Common myeloid progenitor, CD34-positive (primary cell): Measurements from ENCODE around the gene KIAA1549.

Experiments used
- CTCF ChIA-PET: fragments of 350-600 bp; sonication (Branson Sonifier 250); formaldehyde crosslinking; loops from one replicate; lab custom pipeline; 2021; ENCODE audit warnings: antibody characterized with exemption; lab: Charles Lee
- POLR2A ChIA-PET: fragments of 350-600 bp; sonication (Branson Sonifier 250); formaldehyde crosslinking; loops from one replicate; lab custom pipeline; 2021; ENCODE audit warnings: antibody characterized with exemption; lab: Charles Lee
- DNase-seq, 3 donors: peaks; one replicate each; pipeline versions ENCODE4 v3.0.0 to v3.0.0-alpha.2; 2013
- H3K27ac ChIP-seq, 2 experiments: 1 replicate in 1 of 2; 2 replicates in 1 of 2; pipeline ENCODE4 v1.7.0; 2013; ENCODE audit warnings: inconsistent platforms in 2 of 2, low read length in 2 of 2, mild to moderate bottlenecking in 2 of 2, low read depth in 1 of 2, moderate library complexity in 1 of 2; ENCODE audit not compliant: severe bottlenecking in 2 of 2, insufficient read depth in 1 of 2, poor library complexity in 1 of 2
- H3K27me3 ChIP-seq, 5 experiments: replicated peaks in 2 of 5; 1 replicate in 3 of 5; 2 replicates in 2 of 5; pipeline versions ENCODE4 v1.6.1 to v1.7.0; 2013; ENCODE audit warnings: low read length in 4 of 5, mild to moderate bottlenecking in 2 of 5, moderate library complexity in 2 of 5, inconsistent platforms in 1 of 5; ENCODE audit not compliant: insufficient read depth in 5 of 5, control insufficient read depth in 4 of 5
- H3K36me3 ChIP-seq, 4 experiments: 1 replicate in 2 of 4; 2 replicates in 2 of 4; pipeline versions ENCODE4 v1.6.1 to v1.7.0; 2013; ENCODE audit warnings: low read length in 3 of 4, control low read depth in 1 of 4, mild to moderate bottlenecking in 1 of 4; ENCODE audit not compliant: control insufficient read depth in 4 of 4, insufficient read depth in 4 of 4
- H3K4me1 ChIP-seq, 4 experiments: 1 replicate in 3 of 4; 2 replicates in 1 of 4; pipeline versions ENCODE4 v1.6.1 to v1.7.1; 2013; ENCODE audit warnings: low read length in 3 of 4, mild to moderate bottlenecking in 3 of 4, control low read depth in 1 of 4, inconsistent platforms in 1 of 4, moderate library complexity in 1 of 4; ENCODE audit not compliant: control insufficient read depth in 4 of 4, insufficient read depth in 4 of 4; ENCODE audit errors: control extremely low read depth in 1 of 4
- H3K4me3 ChIP-seq, 7 experiments: 1 replicate in 4 of 7; 2 replicates in 3 of 7; pipeline versions ENCODE4 v1.5.1 to v1.7.0; 2013; ENCODE audit warnings: mild to moderate bottlenecking in 7 of 7, low read length in 6 of 7, moderate library complexity in 6 of 7, inconsistent platforms in 2 of 7, low read depth in 2 of 7, control low read depth in 1 of 7; ENCODE audit not compliant: insufficient read depth in 4 of 7, control insufficient read depth in 1 of 7; ENCODE audit errors: extremely low read depth in 1 of 7
- H3K9me3 ChIP-seq, 5 experiments: 1 replicate in 4 of 5; 2 replicates in 1 of 5; pipeline versions ENCODE4 v1.6.1 to v1.7.1; 2013; ENCODE audit warnings: low read length in 4 of 5, mild to moderate bottlenecking in 2 of 5, inconsistent platforms in 1 of 5, low read depth in 1 of 5, moderate library complexity in 1 of 5; ENCODE audit not compliant: control insufficient read depth in 4 of 5, insufficient read depth in 2 of 5; ENCODE audit errors: control extremely low read depth in 1 of 5
- WGBS: methylation state at CpG from one replicate; pipeline ENCODE4 v1.1.5; 2013; ENCODE audit not compliant: insufficient coverage; 5-methylcytosine and 5-hydroxymethylcytosine counted together

The KIAA1549 gene

GRCh38 chr7:138880881-138881578 lies 100.2 kb downstream of the KIAA1549 start:
- no peak overlapping the region for H3K4me3 ChIP-seq
- H3K27ac ChIP-seq: no peak overlapping the region
- H3K36me3 ChIP-seq: peaks cover 11 to 22% (median 15%) of the 10 kb centered on the region in 4 experiments
- CTCF ChIA-PET: interaction anchor here (1.6 kb wide), 1 partner anchor 15 kb away, joined by 4 read pairs; no protein-coding TSS in a partner anchor
- H3K9me3 ChIP-seq: no peaks in the 10 kb centered on the region
- no peak for DNase-seq
- 98% methylated on average over 13 of the region's 13 CpGs for WGBS
- POLR2A ChIA-PET: no interaction called here
- no peaks in the 10 kb centered on the region for H3K27me3 ChIP-seq
- no peaks in the 10 kb centered on the region for H3K4me1 ChIP-seq

- no peaks in the 10 kb centered on the region for H3K27me3 ChIP-seq
- WGBS: 98% methylated on average over 10 of the region's 10 CpGs
- no peaks in the 10 kb centered on the region for H3K4me1 ChIP-seq
Measured at GRCh38 chr7:138879356-138879755, 101.8 kb downstream of the KIAA1549 start.

GRCh38 chr7:138878856-138879255 lies 102.3 kb downstream of the KIAA1549 start:
- no peak overlapping the region for H3K4me3 ChIP-seq
- POLR2A ChIA-PET: no interaction called here

More at GRCh38 chr7:138879356-138879755, 101.8 kb downstream of the KIAA1549 start:
- ChIA-PET POLR2A (no interaction called here), CTCF (interaction anchor here (1.6 kb wide), 1 partner anchor 16 kb away, joined by 4 read pairs; no protein-coding TSS in a partner anchor)
- peaks cover 9 to 22% (median 16%) of the 10 kb centered on the region in 4 experiments for H3K36me3 ChIP-seq
- H3K27ac ChIP-seq: no peak overlapping the region
- no peak overlapping the region for H3K4me3 ChIP-seq
- DNase-seq: no peak
- no peaks in the 10 kb centered on the region for H3K9me3 ChIP-seq

DNA sequence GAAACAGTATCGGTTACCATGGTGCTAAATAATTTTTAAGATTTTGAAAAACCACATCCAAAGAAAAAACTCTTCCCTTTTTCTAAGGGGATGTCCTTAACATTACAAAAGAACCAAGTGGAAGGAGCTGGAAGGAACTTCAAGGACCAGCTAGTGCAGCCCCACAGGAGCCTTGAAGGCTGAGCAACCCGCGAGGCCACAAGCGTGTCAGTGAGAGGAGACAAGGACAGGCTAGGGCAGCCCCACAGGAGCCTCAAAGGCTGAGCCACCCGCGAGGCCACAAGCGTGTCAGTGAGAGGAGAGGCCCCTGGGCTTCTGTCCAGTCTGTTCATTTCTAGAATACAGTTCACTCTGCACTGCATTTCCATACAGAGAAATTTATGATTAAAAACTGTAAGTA lies 103.1 kb downstream of the KIAA1549 start:
- no peak overlapping the region for H3K4me3 ChIP-seq
- no peaks in the 10 kb centered on the region for H3K4me1 ChIP-seq
- WGBS: 99% methylated on average over 6 of the region's 7 CpGs
- CTCF ChIA-PET: interaction anchor here (1.0 to 1.3 kb wide), 3 partner anchors 8 to 871 kb away, joined by 3 to 6 read pairs (median 3); no protein-coding TSS in a partner anchor
- no peaks in the 10 kb centered on the region for H3K27me3 ChIP-seq
- no peak overlapping the region for H3K27ac ChIP-seq
- H3K36me3 ChIP-seq: peaks cover 9 to 22% (median 16%) of the 10 kb centered on the region in 4 experiments
- POLR2A ChIA-PET: no interaction called here
- DNase-seq: no peak
- no peaks in the 10 kb centered on the region for H3K9me3 ChIP-seq

More at GRCh38 chr7:138878856-138879255, 102.3 kb downstream of the KIAA1549 start:
- peaks cover 9 to 22% (median 16%) of the 10 kb centered on the region in 4 experiments for H3K36me3 ChIP-seq
- H3K9me3 ChIP-seq: no peaks in the 10 kb centered on the region
- H3K4me1 ChIP-seq: no peaks in the 10 kb centered on the region
- DNase-seq: no peak
- CTCF ChIA-PET: interaction anchor here (1.1 kb wide), 1 partner anchor 871 kb away, joined by 3 read pairs; no protein-coding TSS in a partner anchor
- no peaks in the 10 kb centered on the region for H3K27me3 ChIP-seq
- H3K27ac ChIP-seq: no peak overlapping the region

GRCh38 chr7:138876326-138876725 lies 104.9 kb downstream of the KIAA1549 start:
- Histone ChIP-seq H3K4me3 (no peak overlapping the region), H3K4me1 (no peaks in the 10 kb centered on the region), H3K9me3 (no peaks in the 10 kb centered on the region), H3K27me3 (no peaks in the 10 kb centered on the region), H3K36me3 (peaks cover 9 to 25% (median 16%) of the 10 kb centered on the region in 4 experiments), H3K27ac (no peak overlapping the region)
- POLR2A ChIA-PET: interaction anchor here (0.6 kb wide), 1 partner anchor 171 kb away, joined by 6 read pairs; no protein-coding TSS in a partner anchor
- CTCF ChIA-PET: interaction anchor here (1.0 kb wide), 1 partner anchor 8 kb away, joined by 4 read pairs; no protein-coding TSS in a partner anchor
- 100% methylated on average over 2 of the region's 4 CpGs for WGBS
- no peak for DNase-seq

GRCh38 chr7:138875794-138876193 lies 105.4 kb downstream of the KIAA1549 start:
- Histone ChIP-seq H3K27me3 (no peaks in the 10 kb centered on the region), H3K9me3 (no peaks in the 10 kb centered on the region), H3K4me3 (no peak overlapping the region), H3K4me1 (no peaks in the 10 kb centered on the region), H3K36me3 (peaks cover 8 to 24% (median 14%) of the 10 kb centered on the region in 4 experiments), H3K27ac (no peak overlapping the region)
- CTCF ChIA-PET: no interaction called here
- DNase-seq: peak in 2 of 3 donors; percentile 51 to 64
- POLR2A ChIA-PET: interaction anchor here (0.6 kb wide), 1 partner anchor 754 kb away, joined by 3 read pairs; no protein-coding TSS in a partner anchor
- 77% methylated on average over 7 of the region's 9 CpGs for WGBS
